ENCODE results near the gene IGF2. TPM values are rescaled to one million over a fixed set of nuclear protein-coding genes. Genes with fewer than 3 reads are reported as not detected.

Gene IGF2
- polyA plus RNA-seq, 1 donor (not counting 4 experiments of a cell fraction or from before 2014, with no cell fraction given): not detected

DNA sequence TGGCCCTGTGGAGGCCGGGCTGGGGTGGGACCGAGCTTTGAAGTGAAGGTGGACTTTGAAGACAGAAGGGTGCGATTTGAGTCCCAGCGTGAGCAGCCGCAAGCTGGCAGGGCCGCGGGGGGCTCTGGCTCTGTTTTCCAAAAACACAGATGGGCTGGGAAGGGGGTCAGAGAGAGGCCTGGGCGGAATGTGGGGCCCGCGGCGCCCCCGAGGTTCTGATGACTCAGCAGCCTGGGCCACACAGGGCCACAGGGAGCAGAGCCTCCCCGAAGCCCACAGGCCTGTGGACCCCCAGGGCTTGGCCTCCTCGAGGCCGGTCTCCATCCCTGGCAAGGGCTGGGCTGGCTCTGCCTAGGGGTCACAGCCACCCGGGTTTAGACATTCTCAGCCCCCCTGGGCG lies 15.7 kb upstream of the IGF2 start:
- dilution Hi-C loops (cut with MboI; ENCODE audit: extremely low pct_ligation_motif_present, low sequenced_read_pairs): no loop called here
- no peaks in the 10 kb centered on the region for H3K9me1 ChIP-seq (ENCODE audit: control insufficient read depth, extremely low read depth, insufficient read depth, low read length)
- no peaks in the 10 kb centered on the region for H3K79me2 ChIP-seq (ENCODE audit: control insufficient read depth, insufficient read depth, low read length)
- peaks cover 5% of the 10 kb centered on the region for H3K4me1 ChIP-seq (ENCODE audit: control insufficient read depth, extremely low read depth, insufficient read depth, low read length)
- TF ChIP-seq, protein P1, sequence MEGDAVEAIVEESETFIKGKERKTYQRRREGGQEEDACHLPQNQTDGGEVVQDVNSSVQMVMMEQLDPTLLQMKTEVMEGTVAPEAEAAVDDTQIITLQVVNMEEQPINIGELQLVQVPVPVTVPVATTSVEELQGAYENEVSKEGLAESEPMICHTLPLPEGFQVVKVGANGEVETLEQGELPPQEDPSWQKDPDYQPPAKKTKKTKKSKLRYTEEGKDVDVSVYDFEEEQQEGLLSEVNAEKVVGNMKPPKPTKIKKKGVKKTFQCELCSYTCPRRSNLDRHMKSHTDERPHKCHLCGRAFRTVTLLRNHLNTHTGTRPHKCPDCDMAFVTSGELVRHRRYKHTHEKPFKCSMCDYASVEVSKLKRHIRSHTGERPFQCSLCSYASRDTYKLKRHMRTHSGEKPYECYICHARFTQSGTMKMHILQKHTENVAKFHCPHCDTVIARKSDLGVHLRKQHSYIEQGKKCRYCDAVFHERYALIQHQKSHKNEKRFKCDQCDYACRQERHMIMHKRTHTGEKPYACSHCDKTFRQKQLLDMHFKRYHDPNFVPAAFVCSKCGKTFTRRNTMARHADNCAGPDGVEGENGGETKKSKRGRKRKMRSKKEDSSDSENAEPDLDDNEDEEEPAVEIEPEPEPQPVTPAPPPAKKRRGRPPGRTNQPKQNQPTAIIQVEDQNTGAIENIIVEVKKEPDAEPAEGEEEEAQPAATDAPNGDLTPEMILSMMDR (optimal IDR thresholded peaks at IDR 0.05 in 1 of 3, IDR thresholded peaks at IDR 0.05 in 1 of 3, conservative IDR thresholded peaks at IDR 0.05 in 1 of 3; ENCODE audit: extremely low read depth in 1 of 3, insufficient read depth in 2 of 3, low read length in 3 of 3): no peak
- TF ChIP-seq EZH2 (IDR thresholded peaks at IDR 0.05; ENCODE audit: low read length): no peak
- no peaks in the 10 kb centered on the region for H3K36me3 ChIP-seq (ENCODE audit: control insufficient read depth in 2 of 2, extremely low read depth in 1 of 2, insufficient read depth in 2 of 2, low read length in 2 of 2)
- no peak overlapping the region for H3K4me3 ChIP-seq (ENCODE audit: control insufficient read depth in 2 of 3, extremely low read depth in 1 of 3, insufficient read depth in 2 of 3, low read depth in 1 of 3, low read length in 3 of 3)
- no peaks in the 10 kb centered on the region for H3K9me3 ChIP-seq (ENCODE audit: control insufficient read depth, low read depth, low read length)
- peaks cover 16% of the 10 kb centered on the region for H3K27me3 ChIP-seq (ENCODE audit: control insufficient read depth, extremely low read depth, insufficient read depth, low read length)
- FAIRE-seq: no peak
- H3K9ac ChIP-seq (ENCODE audit: control insufficient read depth, extremely low read depth, insufficient read depth, low read length): no peak overlapping the region
- no peak overlapping the region for H3K4me2 ChIP-seq (ENCODE audit: control insufficient read depth, extremely low read depth, insufficient read depth, low read depth, low read length)
- no peak for DNase-seq (ENCODE audit: low read depth, low spot score)
- peaks cover 3% of the 10 kb centered on the region for H4K20me1 ChIP-seq (ENCODE audit: control insufficient read depth, extremely low read depth, insufficient read depth, low read length)
- H2AFZ ChIP-seq (ENCODE audit: control insufficient read depth, low read length): no peak overlapping the region
- H3K27ac ChIP-seq (ENCODE audit: control insufficient read depth, insufficient read depth, low read length): no peak overlapping the region

GRCh38 chr11:2154195-2154585 lies 15.0 kb upstream of the IGF2 start:
- no peaks in the 10 kb centered on the region for H3K9me1 ChIP-seq (ENCODE audit: control insufficient read depth, extremely low read depth, insufficient read depth, low read length)
- H3K27me3 ChIP-seq (ENCODE audit: control insufficient read depth, extremely low read depth, insufficient read depth, low read length): peaks cover 23% of the 10 kb centered on the region
- dilution Hi-C loops (cut with MboI; ENCODE audit: extremely low pct_ligation_motif_present, low sequenced_read_pairs): no loop called here
- no peak overlapping the region for H3K27ac ChIP-seq (ENCODE audit: control insufficient read depth, insufficient read depth, low read length)
- H3K9me3 ChIP-seq (ENCODE audit: control insufficient read depth, low read depth, low read length): no peaks in the 10 kb centered on the region
- DNase-seq (ENCODE audit: low read depth, low spot score) (no peak), FAIRE-seq (no peak)
- no peak overlapping the region for H3K4me2 ChIP-seq (ENCODE audit: control insufficient read depth, extremely low read depth, insufficient read depth, low read depth, low read length)
- no peaks in the 10 kb centered on the region for H3K79me2 ChIP-seq (ENCODE audit: control insufficient read depth, insufficient read depth, low read length)
- H3K9ac ChIP-seq (ENCODE audit: control insufficient read depth, extremely low read depth, insufficient read depth, low read length): no peak overlapping the region
- peaks cover 3% of the 10 kb centered on the region for H4K20me1 ChIP-seq (ENCODE audit: control insufficient read depth, extremely low read depth, insufficient read depth, low read length)
- H3K36me3 ChIP-seq (ENCODE audit: control insufficient read depth in 2 of 2, extremely low read depth in 1 of 2, insufficient read depth in 2 of 2, low read length in 2 of 2): no peaks in the 10 kb centered on the region
- TF ChIP-seq EZH2 (IDR thresholded peaks at IDR 0.05; ENCODE audit: low read length): no peak
- TF ChIP-seq, protein P1 (optimal IDR thresholded peaks at IDR 0.05 in 1 of 3, IDR thresholded peaks at IDR 0.05 in 1 of 3, conservative IDR thresholded peaks at IDR 0.05 in 1 of 3; ENCODE audit: extremely low read depth in 1 of 3, insufficient read depth in 2 of 3, low read length in 3 of 3): no peak
- no peak overlapping the region for H2AFZ ChIP-seq (ENCODE audit: control insufficient read depth, low read length)
- no peak overlapping the region for H3K4me3 ChIP-seq (ENCODE audit: control insufficient read depth in 2 of 3, extremely low read depth in 1 of 3, insufficient read depth in 2 of 3, low read depth in 1 of 3, low read length in 3 of 3)
- peaks cover 5% of the 10 kb centered on the region for H3K4me1 ChIP-seq (ENCODE audit: control insufficient read depth, extremely low read depth, insufficient read depth, low read length)
